ENCODE results near the gene DCLK2. TPM values are rescaled to one million over a fixed set of nuclear protein-coding genes. Genes with fewer than 3 reads are reported as not detected.

Gene DCLK2
- total RNA-seq, 2 experiments from 2014 or later: not detected

DNA sequence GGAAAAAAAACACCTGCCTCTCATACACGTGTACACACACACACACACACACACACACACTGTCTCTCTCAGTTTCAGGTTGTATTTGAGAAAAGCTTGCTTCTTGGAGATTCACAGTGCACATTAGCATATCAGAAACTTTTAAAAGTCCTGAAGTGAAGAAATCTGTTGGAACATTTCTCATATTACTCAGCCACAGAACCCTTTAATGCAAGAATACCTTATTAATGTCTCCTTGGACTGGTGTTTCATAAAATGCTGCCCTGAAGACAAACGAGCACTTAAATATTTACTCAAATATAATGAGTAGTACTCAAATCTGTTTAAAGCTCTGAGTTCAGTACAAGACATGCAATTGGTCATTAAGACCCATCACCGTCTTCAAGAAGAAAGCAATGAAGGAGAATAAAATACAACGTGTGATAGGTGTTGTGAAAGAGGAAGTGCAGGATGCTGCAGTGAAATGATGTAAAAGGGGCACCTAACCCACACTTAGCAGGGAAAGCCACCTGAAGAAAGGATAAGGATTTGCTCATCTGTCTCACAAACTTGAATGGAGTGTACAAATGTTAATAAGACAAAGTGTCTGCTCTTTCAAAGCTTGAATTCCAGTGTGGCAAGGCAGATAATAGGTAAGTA lies 57.0 kb downstream of the DCLK2 start:
- BruUV-seq (replicated peaks): no TSS peak
- Histone ChIP-seq H3K4me1 (ENCODE audit: insufficient read depth, low read length, poor library complexity, severe bottlenecking) (no peaks in the 10 kb centered on the region), H4K20me1 (ENCODE audit: insufficient read depth, low read length) (no peaks in the 10 kb centered on the region), H2AFZ (ENCODE audit: low read length) (no peak overlapping the region), H3K9me2 (ENCODE audit: insufficient read depth, low read length) (no peaks in the 10 kb centered on the region), H3K9me3 (ENCODE audit: low read length) (no peaks in the 10 kb centered on the region), H3K4me3 (ENCODE audit: low read depth, low read length, poor library complexity, severe bottlenecking) (no peak overlapping the region), H3K36me3 (ENCODE audit: insufficient read depth, low read length) (no peaks in the 10 kb centered on the region), H3K27ac (ENCODE audit: low read depth, low read length, poor library complexity, severe bottlenecking) (no peak overlapping the region), H3K4me2 (ENCODE audit: low read length) (no peak overlapping the region), H3K79me2 (ENCODE audit: insufficient read depth, low read depth, low read length) (no peaks in the 10 kb centered on the region)
- intact Hi-C loops (cut with micrococcal nuclease; ENCODE audit: unreplicated experiment): no loop called here
- no peak for DNase-seq (ENCODE audit: low spot score)
- no peak for TF ChIP-seq EZH2phosphoT487 (IDR thresholded peaks at IDR 0.05; ENCODE audit: borderline replicate concordance, low read depth, low read length)
- ChIA-PET POLR2A (interaction anchor here (0.5 to 0.6 kb wide), 2 partner anchors 9 to 10 kb away, joined by 3 read pairs; no protein-coding TSS in a partner anchor), CTCF (ENCODE audit: unreplicated experiment) (interaction anchor here (0.6 kb wide), 1 partner anchor 72 kb away, joined by 3 read pairs; no protein-coding TSS in a partner anchor)

DNA sequence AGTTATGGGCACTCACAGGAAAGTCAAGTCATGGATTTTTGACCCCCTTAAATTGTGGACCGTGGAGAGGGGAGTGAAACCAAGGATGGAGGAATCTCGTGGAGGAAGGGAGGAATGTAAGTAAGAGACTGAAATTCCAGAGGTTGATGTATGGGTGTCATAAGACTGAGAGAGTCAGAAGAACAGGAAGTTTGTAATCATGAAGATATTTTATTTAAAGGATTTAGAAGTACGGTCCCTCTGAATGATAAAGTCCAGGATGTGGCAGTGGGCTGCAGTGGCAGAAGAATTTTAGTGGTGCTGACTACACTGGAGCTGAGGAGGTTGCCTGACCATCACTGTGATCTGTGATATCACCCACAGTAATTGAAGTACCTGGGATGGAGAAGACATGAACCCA lies 57.8 kb downstream of the DCLK2 start:
- Histone ChIP-seq H3K79me2 (ENCODE audit: insufficient read depth, low read depth, low read length) (no peaks in the 10 kb centered on the region), H2AFZ (ENCODE audit: low read length) (no peak overlapping the region), H3K4me3 (ENCODE audit: low read depth, low read length, poor library complexity, severe bottlenecking) (no peak overlapping the region), H3K4me2 (ENCODE audit: low read length) (no peak overlapping the region), H4K20me1 (ENCODE audit: insufficient read depth, low read length) (no peaks in the 10 kb centered on the region), H3K27ac (ENCODE audit: low read depth, low read length, poor library complexity, severe bottlenecking) (no peak overlapping the region), H3K36me3 (ENCODE audit: insufficient read depth, low read length) (no peaks in the 10 kb centered on the region), H3K4me1 (ENCODE audit: insufficient read depth, low read length, poor library complexity, severe bottlenecking) (no peaks in the 10 kb centered on the region), H3K9me2 (ENCODE audit: insufficient read depth, low read length) (no peaks in the 10 kb centered on the region), H3K9me3 (ENCODE audit: low read length) (no peaks in the 10 kb centered on the region)
- TF ChIP-seq, protein P1, sequence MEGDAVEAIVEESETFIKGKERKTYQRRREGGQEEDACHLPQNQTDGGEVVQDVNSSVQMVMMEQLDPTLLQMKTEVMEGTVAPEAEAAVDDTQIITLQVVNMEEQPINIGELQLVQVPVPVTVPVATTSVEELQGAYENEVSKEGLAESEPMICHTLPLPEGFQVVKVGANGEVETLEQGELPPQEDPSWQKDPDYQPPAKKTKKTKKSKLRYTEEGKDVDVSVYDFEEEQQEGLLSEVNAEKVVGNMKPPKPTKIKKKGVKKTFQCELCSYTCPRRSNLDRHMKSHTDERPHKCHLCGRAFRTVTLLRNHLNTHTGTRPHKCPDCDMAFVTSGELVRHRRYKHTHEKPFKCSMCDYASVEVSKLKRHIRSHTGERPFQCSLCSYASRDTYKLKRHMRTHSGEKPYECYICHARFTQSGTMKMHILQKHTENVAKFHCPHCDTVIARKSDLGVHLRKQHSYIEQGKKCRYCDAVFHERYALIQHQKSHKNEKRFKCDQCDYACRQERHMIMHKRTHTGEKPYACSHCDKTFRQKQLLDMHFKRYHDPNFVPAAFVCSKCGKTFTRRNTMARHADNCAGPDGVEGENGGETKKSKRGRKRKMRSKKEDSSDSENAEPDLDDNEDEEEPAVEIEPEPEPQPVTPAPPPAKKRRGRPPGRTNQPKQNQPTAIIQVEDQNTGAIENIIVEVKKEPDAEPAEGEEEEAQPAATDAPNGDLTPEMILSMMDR (conservative IDR thresholded peaks at IDR 0.05; ENCODE audit: low read length): no peak
- no peak for TF ChIP-seq EZH2phosphoT487 (IDR thresholded peaks at IDR 0.05; ENCODE audit: borderline replicate concordance, low read depth, low read length)
- ChIA-PET POLR2A (interaction anchor here (0.6 kb wide), 1 partner anchor 11 kb away, joined by 3 read pairs; no protein-coding TSS in a partner anchor), CTCF (ENCODE audit: unreplicated experiment) (no interaction called here)
- no TSS peak for BruUV-seq (replicated peaks)
- no peak for DNase-seq (ENCODE audit: low spot score)
- intact Hi-C loops (cut with micrococcal nuclease; ENCODE audit: unreplicated experiment): no loop called here

DNA sequence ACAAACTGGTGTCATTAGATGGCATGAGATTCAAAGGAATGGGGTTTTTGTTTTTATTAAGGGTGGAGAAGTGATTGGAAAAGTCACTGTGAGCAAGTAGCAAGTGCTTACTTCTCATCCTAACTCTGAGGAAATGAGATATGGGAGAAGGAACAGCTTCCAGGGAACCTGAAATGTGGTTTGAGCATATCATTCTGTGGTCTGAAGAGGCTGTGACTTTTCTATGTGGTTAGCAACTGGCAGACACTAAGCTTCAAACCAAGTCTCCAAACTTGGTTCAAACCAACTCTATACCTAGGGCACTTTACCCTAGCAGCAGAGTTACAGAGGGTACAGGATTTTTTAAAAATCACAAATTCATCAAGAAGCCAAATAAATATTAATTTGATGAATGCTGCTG lies 58.2 kb downstream of the DCLK2 start:
- CTCF ChIA-PET (ENCODE audit: unreplicated experiment): no interaction called here
- intact Hi-C loops (cut with micrococcal nuclease; ENCODE audit: unreplicated experiment): no loop called here
- Histone ChIP-seq H3K27ac (ENCODE audit: low read depth, low read length, poor library complexity, severe bottlenecking) (no peak overlapping the region), H3K36me3 (ENCODE audit: insufficient read depth, low read length) (no peaks in the 10 kb centered on the region), H2AFZ (ENCODE audit: low read length) (no peak overlapping the region), H4K20me1 (ENCODE audit: insufficient read depth, low read length) (no peaks in the 10 kb centered on the region), H3K9me2 (ENCODE audit: insufficient read depth, low read length) (no peaks in the 10 kb centered on the region), H3K9me3 (ENCODE audit: low read length) (no peaks in the 10 kb centered on the region), H3K4me2 (ENCODE audit: low read length) (no peak overlapping the region), H3K79me2 (ENCODE audit: insufficient read depth, low read depth, low read length) (no peaks in the 10 kb centered on the region), H3K4me3 (ENCODE audit: low read depth, low read length, poor library complexity, severe bottlenecking) (no peak overlapping the region), H3K4me1 (ENCODE audit: insufficient read depth, low read length, poor library complexity, severe bottlenecking) (no peaks in the 10 kb centered on the region)
- BruUV-seq (replicated peaks): no TSS peak
- no peak for DNase-seq (ENCODE audit: low spot score)
- TF ChIP-seq EZH2phosphoT487 (IDR thresholded peaks at IDR 0.05; ENCODE audit: borderline replicate concordance, low read depth, low read length): no peak
- TF ChIP-seq, protein P1 (conservative IDR thresholded peaks at IDR 0.05; ENCODE audit: low read length): no peak
- POLR2A ChIA-PET: no interaction called here

Data from OCI-LY7 (cell line).